Stimulated activated CD4-positive, alpha-beta T cell treated with anti-CD3 and anti-CD28 coated beads, Interleukin-2, amount 100 ng/mL, for 48 hours (primary cell): ENCODE measurements around the gene CYP2J2.
"Not testable (repeated sequence)": the region's sequence is repeated elsewhere in the genome, so short reads cannot be mapped to it uniquely, and the experiment has no call there.

ENCODE experiments used
- DNase-seq, 2 donors: peaks; one replicate each; pipeline ENCODE4 v3.0.0-alpha.2; 2020

CYP2J2 gene

DNA sequence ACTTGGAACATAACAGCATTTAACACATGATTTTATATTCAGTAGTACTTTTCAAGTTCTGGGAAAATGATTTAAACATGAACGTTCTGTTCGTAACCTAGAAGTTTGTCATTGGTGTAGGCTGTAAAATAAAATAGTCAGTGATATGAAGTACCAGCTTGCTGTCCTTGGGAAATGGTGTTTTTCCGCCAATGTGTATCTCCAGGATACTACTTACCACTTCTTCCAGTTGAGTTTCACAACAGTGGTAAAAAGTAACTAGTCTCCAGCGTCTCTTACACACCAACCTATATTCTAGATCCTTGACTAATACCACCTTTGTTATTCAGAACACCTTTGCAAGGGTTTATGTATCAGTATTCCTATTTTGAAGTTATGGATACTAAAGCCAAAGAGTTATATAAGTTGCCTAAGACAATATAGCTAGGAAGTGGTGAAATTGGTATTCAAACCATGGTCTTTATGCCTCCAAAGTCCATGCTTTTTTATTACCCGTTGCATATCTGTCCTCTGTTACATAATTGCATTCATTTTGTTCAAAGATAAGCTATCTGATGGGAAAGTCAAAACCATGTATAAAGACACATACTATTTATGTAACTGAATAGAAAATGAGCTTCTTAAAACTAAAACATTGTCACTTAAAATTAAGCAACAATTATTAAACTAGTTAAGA, 68.8 kb downstream of the CYP2J2 start:
- no peak for DNase-seq

DNA sequence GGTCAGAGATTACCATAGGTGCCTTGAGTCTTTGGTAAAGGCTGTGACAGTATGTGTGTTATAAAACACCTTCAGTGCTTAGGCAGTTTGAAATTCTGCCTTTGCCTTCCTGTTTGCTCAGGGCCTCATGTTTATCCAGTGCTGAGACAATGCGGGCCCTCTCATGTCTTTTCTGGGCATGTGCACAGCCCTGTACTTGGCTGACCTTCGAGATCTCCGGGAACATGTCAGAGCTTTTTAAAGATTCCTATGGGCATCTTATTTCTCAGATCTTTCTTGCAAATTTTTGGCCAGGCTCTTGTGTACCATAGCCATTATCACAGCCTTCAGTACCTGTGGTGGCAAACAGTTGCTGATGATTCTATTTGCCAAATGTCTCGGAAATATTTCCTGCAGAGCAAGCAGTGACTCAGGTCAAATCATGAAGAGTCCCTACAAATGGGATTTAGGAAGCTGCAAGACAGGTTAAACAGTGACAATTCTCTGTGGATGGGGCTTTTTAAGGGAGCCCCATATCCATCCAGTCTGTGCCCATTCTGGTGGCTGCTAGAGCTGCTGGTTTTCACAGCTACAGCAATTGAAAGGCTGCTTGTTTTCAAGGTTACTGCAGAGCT, 69.7 kb downstream of the CYP2J2 start:
- DNase-seq, result no peak

DNA sequence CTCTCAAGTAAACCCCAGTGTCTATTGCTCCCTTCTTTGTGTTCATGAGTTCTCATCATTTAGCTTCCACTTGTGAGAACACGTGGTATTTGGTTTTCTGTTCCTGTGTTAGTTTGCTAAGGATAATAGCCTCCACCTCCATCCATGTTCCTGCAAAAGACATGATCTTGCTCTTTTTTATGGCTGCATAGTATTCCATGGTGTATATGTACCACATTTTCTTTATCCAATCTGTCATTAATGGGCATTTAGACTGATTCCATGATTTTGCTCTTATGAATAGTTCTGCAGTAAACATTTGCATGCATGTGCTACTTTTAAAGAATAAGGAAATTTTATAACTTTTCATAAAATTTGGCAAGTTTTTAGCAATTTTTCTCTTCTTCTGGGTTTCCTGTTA, 71.3 kb downstream of the CYP2J2 start:
- DNase-seq, result not testable (repeated sequence)

DNA sequence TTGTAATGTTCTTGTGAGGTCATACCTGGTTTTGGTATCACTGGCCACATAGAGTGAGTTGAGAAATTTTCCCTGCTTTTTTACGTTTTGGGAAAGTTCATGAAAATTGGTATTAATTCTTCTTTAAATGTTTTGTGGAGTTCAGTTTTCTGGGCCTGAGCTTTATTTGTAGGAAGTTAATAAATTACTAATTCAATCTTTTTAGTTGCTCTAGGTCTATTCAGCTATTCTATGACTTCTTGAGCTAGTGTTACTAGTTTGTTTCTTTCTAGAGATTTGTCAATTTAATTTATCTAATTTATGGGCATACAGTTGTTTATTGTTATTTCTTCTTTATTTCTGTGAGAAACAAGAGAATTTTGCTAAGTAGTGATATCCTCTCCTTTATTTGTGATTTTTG, 74.5 kb downstream of the CYP2J2 start:
- DNase-seq, result no peak

DNA sequence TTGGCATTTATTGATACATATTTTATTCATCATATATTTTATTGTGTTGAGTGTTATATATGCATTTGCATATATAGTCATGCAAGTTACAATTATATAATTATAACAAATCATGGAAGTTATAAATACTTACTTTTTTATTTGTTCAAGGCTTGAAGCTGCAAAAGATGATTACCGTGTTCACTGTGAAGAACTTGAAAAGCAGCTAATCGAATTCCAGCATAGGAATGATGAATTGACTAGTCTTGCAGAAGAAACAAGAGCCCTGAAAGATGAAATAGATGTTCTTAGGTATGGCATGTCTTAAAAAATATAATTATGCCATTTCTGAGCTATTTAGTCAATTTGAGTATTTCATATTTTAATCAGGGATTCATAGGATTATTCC, 79.7 kb downstream of the CYP2J2 start:
- no peak for DNase-seq

DNA sequence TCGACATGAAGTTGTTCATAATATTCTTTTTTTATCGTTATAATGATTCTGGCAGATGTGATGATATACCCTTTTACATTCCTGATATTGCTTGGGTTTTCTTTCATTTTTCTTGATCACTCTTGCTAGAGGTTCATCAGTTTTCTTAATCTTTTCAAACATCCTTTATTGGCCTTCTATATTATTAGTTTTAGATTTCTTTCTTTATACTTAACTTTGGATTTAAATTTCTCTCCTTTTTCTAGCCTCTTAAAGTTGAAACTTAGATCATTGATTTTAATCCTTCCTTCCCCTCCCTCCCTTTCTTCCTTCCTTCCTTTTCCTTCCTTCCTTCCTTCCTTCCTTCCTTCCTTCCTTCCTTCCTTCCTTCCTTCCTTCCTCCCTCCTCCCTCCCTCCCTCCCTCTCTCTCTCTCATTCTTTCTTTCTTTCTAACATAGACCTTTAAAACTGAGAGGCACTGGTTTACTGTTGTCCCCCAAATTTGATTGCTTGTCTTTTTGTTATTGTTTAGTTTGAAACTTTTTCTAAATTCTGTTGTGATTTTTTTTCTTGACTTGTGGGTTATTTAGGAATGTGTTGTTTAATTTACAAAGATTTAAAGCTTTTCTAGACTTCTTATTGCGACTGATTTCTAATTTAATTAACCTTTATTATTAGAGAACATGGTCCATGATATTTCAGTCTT, 80.2 kb downstream of the CYP2J2 start:
- no peak for DNase-seq

DNA sequence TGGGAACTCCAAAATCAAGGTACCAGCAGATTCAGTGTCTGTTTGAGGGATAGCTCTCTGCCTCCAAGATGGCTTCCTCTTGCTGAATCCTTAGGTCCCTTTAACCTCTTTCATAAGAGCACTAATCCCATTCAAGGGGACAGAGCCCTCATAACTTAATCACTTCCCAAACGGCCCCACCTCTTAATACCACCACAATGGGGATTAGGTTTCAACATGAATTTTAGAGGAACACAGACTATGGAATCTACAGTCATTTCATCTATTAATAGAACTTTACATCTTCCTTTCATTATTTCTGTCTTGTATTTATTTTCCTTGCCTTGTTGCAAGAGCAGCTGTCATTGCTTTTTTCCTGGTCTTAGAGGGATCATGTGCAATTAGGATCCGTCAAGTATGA, 81.5 kb downstream of the CYP2J2 start:
- DNase-seq, result no peak
